ENCODE data around the gene PCSK6. TPM values are rescaled to one million over a fixed set of nuclear protein-coding genes. Genes with fewer than 3 reads are reported as not detected.
"Not testable (repeated sequence)": the region's sequence is repeated elsewhere in the genome, so short reads cannot be mapped to it uniquely, and the experiment has no call there.

PCSK6 gene
- total RNA-seq, 4 donors from 2014 or later: 1.4 to 12.8 (median 6.9) TPM

DNA sequence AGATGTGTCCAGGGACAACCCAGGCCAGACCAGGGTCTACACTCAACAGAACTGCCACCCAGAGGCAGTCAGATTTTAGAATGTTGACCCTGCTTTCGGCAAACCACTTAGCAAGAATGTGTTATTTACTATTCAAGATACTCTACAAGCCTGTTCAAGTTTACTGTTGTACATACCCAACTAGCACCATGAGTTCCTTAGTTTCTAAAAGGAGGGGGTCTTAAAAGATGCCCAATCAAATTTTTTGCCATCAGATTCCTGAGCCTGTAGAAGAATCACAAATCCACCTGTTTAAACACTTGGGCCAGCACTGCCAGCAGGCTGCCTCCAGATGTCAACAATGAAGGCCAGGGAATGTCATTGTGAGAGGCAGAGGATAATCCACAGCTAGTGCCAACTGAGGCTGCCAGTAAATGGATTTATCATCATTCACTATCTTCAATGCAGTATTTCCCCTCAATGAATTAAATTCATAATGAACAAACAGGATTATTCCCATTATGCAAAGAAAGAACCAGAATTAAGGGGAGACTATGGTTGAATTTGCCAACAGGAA, 150.9 kb downstream of the PCSK6 start:
- no peak for DNase-seq
- no peaks in the 10 kb centered on the region for H3K9me3 ChIP-seq
- H3K27me3 ChIP-seq: no peaks in the 10 kb centered on the region
- H3K4me1 ChIP-seq: no peaks in the 10 kb centered on the region
- H3K27ac ChIP-seq: no peak overlapping the region
- intact Hi-C loops (cut with DNase I; ENCODE audit: low total_unique reads): no loop called here
- no peaks in the 10 kb centered on the region for H3K36me3 ChIP-seq
- no peak overlapping the region for H3K4me3 ChIP-seq
- TF ChIP-seq, protein P1, sequence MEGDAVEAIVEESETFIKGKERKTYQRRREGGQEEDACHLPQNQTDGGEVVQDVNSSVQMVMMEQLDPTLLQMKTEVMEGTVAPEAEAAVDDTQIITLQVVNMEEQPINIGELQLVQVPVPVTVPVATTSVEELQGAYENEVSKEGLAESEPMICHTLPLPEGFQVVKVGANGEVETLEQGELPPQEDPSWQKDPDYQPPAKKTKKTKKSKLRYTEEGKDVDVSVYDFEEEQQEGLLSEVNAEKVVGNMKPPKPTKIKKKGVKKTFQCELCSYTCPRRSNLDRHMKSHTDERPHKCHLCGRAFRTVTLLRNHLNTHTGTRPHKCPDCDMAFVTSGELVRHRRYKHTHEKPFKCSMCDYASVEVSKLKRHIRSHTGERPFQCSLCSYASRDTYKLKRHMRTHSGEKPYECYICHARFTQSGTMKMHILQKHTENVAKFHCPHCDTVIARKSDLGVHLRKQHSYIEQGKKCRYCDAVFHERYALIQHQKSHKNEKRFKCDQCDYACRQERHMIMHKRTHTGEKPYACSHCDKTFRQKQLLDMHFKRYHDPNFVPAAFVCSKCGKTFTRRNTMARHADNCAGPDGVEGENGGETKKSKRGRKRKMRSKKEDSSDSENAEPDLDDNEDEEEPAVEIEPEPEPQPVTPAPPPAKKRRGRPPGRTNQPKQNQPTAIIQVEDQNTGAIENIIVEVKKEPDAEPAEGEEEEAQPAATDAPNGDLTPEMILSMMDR (IDR thresholded peaks at IDR 0.05): no peak
- no peak for TF ChIP-seq POLR2A (IDR thresholded peaks at IDR 0.05)

DNA sequence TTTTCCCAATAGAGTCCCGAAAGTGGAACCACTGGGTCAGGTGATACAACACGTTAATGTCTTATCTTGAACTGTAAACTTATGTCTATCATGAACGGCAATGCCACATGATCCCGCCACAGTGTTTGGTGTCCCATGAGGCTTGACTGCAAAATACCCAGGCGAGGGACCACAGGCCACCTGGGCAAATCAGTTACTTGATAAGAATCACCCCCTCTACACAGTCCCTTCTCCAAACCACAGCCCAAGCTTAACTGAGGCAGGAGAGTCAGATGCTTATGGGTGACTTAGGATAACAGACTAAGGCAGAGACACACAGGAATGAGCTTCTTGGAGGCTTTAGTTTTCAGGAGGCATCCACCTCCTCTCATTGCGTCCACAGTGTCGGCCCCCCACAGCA, 151.5 kb downstream of the PCSK6 start:
- Histone ChIP-seq H3K27ac (no peak overlapping the region), H3K4me1 (no peaks in the 10 kb centered on the region), H3K4me3 (no peak overlapping the region), H3K9me3 (no peaks in the 10 kb centered on the region), H3K36me3 (no peaks in the 10 kb centered on the region), H3K27me3 (no peaks in the 10 kb centered on the region)
- intact Hi-C loops (cut with DNase I; ENCODE audit: low total_unique reads): no loop called here
- no peak for TF ChIP-seq POLR2A (IDR thresholded peaks at IDR 0.05)
- TF ChIP-seq, protein P1 (IDR thresholded peaks at IDR 0.05): no peak
- no peak for DNase-seq

DNA sequence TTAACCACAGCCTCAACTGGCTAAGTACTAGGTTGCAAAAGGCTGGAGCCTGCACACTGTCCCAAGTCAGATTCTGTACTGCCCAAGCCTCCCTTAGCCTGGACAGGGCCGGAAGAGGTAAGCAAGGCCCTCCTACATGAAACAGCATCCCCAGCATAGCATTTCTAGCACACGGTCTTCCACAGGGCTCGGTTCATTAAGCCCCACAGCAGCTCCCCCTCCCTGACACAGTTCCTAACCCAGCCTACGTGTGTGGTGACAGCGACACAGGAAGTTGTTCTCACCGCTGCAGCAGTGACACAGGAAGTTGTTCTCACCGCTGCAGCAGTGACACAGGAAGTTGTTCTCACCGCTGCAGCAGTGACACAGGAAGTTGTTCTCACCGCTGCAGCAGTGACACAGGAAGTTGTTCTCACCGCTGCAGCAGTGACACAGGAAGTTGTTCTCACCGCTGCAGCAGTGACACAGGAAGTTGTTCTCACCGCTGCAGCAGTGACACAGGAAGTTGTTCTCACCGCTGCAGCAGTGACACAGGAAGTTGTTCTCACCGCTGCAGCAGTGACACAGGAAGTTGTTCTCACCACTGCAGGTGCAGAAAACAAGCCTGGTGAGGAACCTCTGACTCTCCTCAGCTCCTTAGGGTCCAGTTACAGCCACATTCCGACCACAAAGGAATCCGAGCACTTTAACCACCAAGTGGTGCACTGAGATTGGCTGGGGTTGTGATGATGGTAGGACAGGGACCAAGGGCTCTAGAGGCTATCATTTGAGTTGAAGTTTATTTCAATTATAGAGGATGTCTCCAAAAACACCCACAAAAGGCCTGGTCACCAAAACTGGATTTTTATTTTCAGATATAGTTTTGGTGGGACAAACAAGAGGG, 155.4 kb downstream of the PCSK6 start:
- H3K4me3 ChIP-seq; H3K36me3 ChIP-seq; H3K4me1 ChIP-seq; H3K27me3 ChIP-seq; intact Hi-C loops (cut with DNase I; ENCODE audit: low total_unique reads); H3K27ac ChIP-seq; DNase-seq; H3K9me3 ChIP-seq: not testable (repeated sequence)

DNA sequence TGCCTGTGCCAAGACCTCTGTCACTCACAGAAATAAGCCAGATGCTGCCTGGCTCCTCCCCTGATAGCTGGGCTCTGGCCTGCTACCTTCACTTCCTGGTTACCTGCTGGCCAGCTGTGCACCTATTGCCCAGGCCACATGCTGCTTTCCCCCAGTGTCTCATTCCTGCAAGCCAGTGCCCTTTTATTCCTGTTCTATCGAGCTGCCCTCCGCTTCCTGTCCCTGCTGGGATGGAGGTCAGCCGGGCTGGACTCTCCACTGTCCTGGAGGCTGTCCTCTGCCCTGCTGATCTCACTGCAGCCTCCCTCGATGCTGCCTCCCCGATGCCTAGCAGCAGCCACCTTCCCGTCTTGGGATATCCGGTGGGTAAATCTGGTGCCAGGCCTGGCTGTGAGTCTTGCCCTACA, 157.4 kb downstream of the PCSK6 start:
- no peak for DNase-seq
- no peak overlapping the region for H3K27ac ChIP-seq
- H3K4me3 ChIP-seq: no peak overlapping the region
- H3K4me1 ChIP-seq: no peaks in the 10 kb centered on the region
- H3K36me3 ChIP-seq: no peaks in the 10 kb centered on the region
- H3K27me3 ChIP-seq: no peaks in the 10 kb centered on the region
- H3K9me3 ChIP-seq: no peaks in the 10 kb centered on the region
- intact Hi-C loops (cut with DNase I; ENCODE audit: low total_unique reads): no loop called here
- TF ChIP-seq POLR2A (IDR thresholded peaks at IDR 0.05): no peak

DNA sequence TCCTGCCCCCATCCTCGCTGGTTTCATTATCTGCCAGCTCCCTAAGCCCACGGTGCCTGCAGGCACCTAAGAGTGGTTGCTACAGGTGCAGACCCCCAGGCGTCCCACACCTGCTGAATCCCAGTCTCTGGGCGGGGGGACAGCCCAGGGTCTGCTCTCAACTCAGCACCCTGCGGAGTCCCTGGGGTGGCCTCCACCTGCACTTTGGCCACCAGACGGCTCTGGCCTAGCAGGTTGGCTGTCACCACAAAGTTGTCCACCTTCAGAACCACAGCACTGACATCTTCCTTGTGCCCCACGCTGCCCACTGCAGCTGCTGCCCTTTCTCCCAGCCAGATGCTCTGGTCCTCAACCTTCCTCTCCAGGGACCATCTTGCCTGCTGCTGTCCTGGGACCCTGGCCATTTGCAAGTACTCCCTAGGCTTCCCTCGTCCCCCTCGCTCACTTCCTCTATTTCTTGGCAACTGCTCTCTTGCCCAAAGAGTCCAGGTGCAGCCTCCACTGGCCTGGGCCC, 159.6 kb downstream of the PCSK6 start:
- no peak for DNase-seq
- no peaks in the 10 kb centered on the region for H3K4me1 ChIP-seq
- no peak overlapping the region for H3K27ac ChIP-seq
- H3K36me3 ChIP-seq: no peaks in the 10 kb centered on the region
- intact Hi-C loops (cut with DNase I; ENCODE audit: low total_unique reads): no loop called here
- H3K9me3 ChIP-seq: no peaks in the 10 kb centered on the region
- no peaks in the 10 kb centered on the region for H3K27me3 ChIP-seq
- H3K4me3 ChIP-seq: no peak overlapping the region
- TF ChIP-seq, protein P1 (IDR thresholded peaks at IDR 0.05): no peak
- no peak for TF ChIP-seq POLR2A (IDR thresholded peaks at IDR 0.05)

DNA sequence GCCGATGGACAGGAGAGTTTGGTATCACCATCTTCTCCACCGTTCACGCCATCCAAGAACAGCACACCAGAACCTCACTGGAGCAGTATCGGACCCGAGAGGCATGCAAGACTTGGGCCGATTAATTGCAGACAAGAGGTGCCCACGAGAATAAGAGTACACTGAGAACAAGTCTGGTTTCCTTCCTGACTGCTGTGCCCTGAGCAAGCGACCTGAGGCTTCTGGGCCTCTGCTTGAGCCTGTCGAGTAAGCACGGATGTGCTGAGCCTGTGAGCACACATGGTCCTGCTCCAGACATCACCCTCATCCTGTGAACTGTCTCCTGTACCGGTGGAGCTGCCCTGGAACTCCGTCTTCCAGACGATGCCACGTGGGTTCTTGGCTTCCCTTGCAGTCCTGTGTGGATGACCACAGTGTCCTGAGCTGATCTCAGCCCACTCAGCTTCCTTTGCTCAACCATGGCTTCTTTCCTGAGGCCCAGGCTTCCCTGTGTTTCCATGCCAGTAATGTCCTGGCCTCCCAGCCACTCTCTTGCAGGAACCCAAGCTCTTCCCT, 160.1 kb downstream of the PCSK6 start:
- no peaks in the 10 kb centered on the region for H3K9me3 ChIP-seq
- H3K27ac ChIP-seq: no peak overlapping the region
- no peaks in the 10 kb centered on the region for H3K4me1 ChIP-seq
- no peaks in the 10 kb centered on the region for H3K27me3 ChIP-seq
- DNase-seq: no peak
- no peak overlapping the region for H3K4me3 ChIP-seq
- intact Hi-C loops (cut with DNase I; ENCODE audit: low total_unique reads): no loop called here
- TF ChIP-seq, protein P1 (IDR thresholded peaks at IDR 0.05): no peak
- TF ChIP-seq POLR2A (IDR thresholded peaks at IDR 0.05): no peak
- H3K36me3 ChIP-seq: no peaks in the 10 kb centered on the region

All from uterus (tissue), 4 donors.